Activated naive CD4-positive, alpha-beta T cell (primary cell): ENCODE measurements around the gene TESPA1.
"Not testable (repeated sequence)": the region's sequence is repeated elsewhere in the genome, so short reads cannot be mapped to it uniquely, and the experiment has no call there.

Experiments used
- DNase-seq, 4 experiments: peaks; one replicate each; lab custom pipeline; 2025; lab: John Stamatoyannopoulos, UW

TESPA1 gene

GRCh38 chr12:54984658-54985376 is at the start of gene TESPA1:
Gene TESPA1, minus strand, starts transcription at chr12:54984762. Its CDS starts 10,200 bp downstream, at chr12:54974562.
- peak in 3 of 4 experiments; percentile 43 to 78 (median 71) for DNase-seq

- DNase-seq: no peak
Observed at GRCh38 chr12:55034218-55034617, 49.7 kb upstream of the TESPA1 start.

- no peak for DNase-seq
Observed at GRCh38 chr12:55025508-55025907, 40.9 kb upstream of the TESPA1 start.

GRCh38 chr12:55024575-55024974 is 40.0 kb upstream of the TESPA1 start:
- no peak for DNase-seq

GRCh38 chr12:55019784-55020183 is 35.2 kb upstream of the TESPA1 start, which contains the start of gene NEUROD4:
Gene NEUROD4, plus strand, starts transcription at chr12:55019974. Its CDS starts 6,466 bp downstream, at chr12:55026440.
- DNase-seq: no peak

GRCh38 chr12:55017416-55017925 is 32.9 kb upstream of the TESPA1 start:
- DNase-seq: no peak

GRCh38 chr12:55008944-55009585 is 24.5 kb upstream of the TESPA1 start:
- no peak for DNase-seq

- DNase-seq: no peak
Observed at GRCh38 chr12:55002355-55002754, 17.8 kb upstream of the TESPA1 start.

- no peak for DNase-seq
Observed at GRCh38 chr12:55001198-55001868, 16.8 kb upstream of the TESPA1 start.

GRCh38 chr12:54998958-54999510 is 14.5 kb upstream of the TESPA1 start:
- DNase-seq: no peak

GRCh38 chr12:54997929-54998522 is 13.5 kb upstream of the TESPA1 start:
- DNase-seq: no peak

- no peak for DNase-seq
Observed at GRCh38 chr12:54996205-54996604, 11.6 kb upstream of the TESPA1 start.

- peak in 2 of 4 experiments; percentile 16 to 23 for DNase-seq
Observed at GRCh38 chr12:54993181-54993835, 8.7 kb upstream of the TESPA1 start.

- no peak for DNase-seq
Observed at GRCh38 chr12:54991991-54992375, 7.4 kb upstream of the TESPA1 start.

- DNase-seq: no peak
Observed at GRCh38 chr12:54991161-54991990, 6.8 kb upstream of the TESPA1 start.

- DNase-seq: no peak
Observed at GRCh38 chr12:54989829-54990228, 5.3 kb upstream of the TESPA1 start.

GRCh38 chr12:54988402-54989054 is 4.0 kb upstream of the TESPA1 start:
- no peak for DNase-seq

- DNase-seq: no peak
Observed at GRCh38 chr12:54987611-54988231, 3.2 kb upstream of the TESPA1 start.

- DNase-seq: not testable (repeated sequence)
Observed at GRCh38 chr12:54986773-54987172, 2.2 kb upstream of the TESPA1 start.
